HEK293 (cell line): ENCODE data around the gene ATXN2.
A peak's percentile ranks its signal among the peaks of the same experiment; 100 is the strongest.
"Not testable (repeated sequence)": the region's sequence is repeated elsewhere in the genome, so short reads cannot be mapped to it uniquely, and the experiment has no call there.

Source experiments
- CTCF ChIA-PET: fragments of 350-600 bp; formaldehyde crosslinking; extraction: SDS; loops from one replicate; lab custom pipeline; 2021; ENCODE audit warnings: antibody characterized with exemption; lab: Yijun Ruan, JAX
- POLR2A ChIA-PET: fragments of 300-600 bp; formaldehyde crosslinking; extraction: SDS; loops from one replicate; lab custom pipeline; 2020; ENCODE audit warnings: antibody characterized with exemption, inconsistent platforms; lab: Yijun Ruan, JAX
- H3K27ac ChIP-seq: fragments of 200-500 bp; sonication (Bioruptor generic); 2 replicates; pipeline ENCODE4 v1.5.1; 2014; ENCODE audit warnings: low read depth, low read length, control low read depth, inconsistent platforms; ENCODE audit errors: extremely low read depth
- H3K36me3 ChIP-seq, 2 experiments: fragments of 200-500 bp in 1 of 2; sonication (Bioruptor generic) in 1 of 2; 1 replicate in 1 of 2; 2 replicates in 1 of 2; pipeline ENCODE4 v1.5.1; 2014 to 2017; ENCODE audit warnings: inconsistent platforms in 2 of 2, low read length in 2 of 2; ENCODE audit not compliant: control insufficient read depth in 2 of 2, insufficient read depth in 1 of 2
- H3K4me1 ChIP-seq: fragments of 200-500 bp; sonication (Bioruptor generic); 2 replicates; pipeline ENCODE4 v1.5.1; 2014; ENCODE audit warnings: mild to moderate bottlenecking, low read length, inconsistent platforms; ENCODE audit not compliant: control insufficient read depth, insufficient read depth
- H3K4me3 ChIP-seq: 2 replicates; pipeline ENCODE4 v1.5.1; 2011; ENCODE audit warnings: low read depth, mild to moderate bottlenecking, control low read depth, low read length, moderate library complexity
- H3K9me3 ChIP-seq: fragments of 200-500 bp; sonication (Bioruptor generic); 2 replicates; pipeline ENCODE4 v1.5.1; 2014; ENCODE audit warnings: low read depth, low read length, inconsistent platforms; ENCODE audit not compliant: control insufficient read depth, insufficient read depth
- EGR2 ChIP-seq: fragments of 450-650 bp; formaldehyde crosslinking; IDR thresholded peaks from 2 replicates; pipeline ENCODE4 v1.5.1; 2016; ENCODE audit warnings: low read depth, missing biosample characterization, missing genetic modification characterization
- IKZF3 ChIP-seq: fragments of 450-650 bp; IDR thresholded peaks from 2 replicates; pipeline ENCODE4 v1.5.0; 2018; ENCODE audit warnings: missing biosample characterization, mild to moderate bottlenecking, missing genetic modification characterization, moderate library complexity
- MYNN ChIP-seq: fragments of 450-650 bp; formaldehyde crosslinking; IDR thresholded peaks from 2 replicates; pipeline ENCODE4 v1.5.1; 2016; ENCODE audit warnings: missing biosample characterization, missing genetic modification characterization, borderline replicate concordance
- SCRT2 ChIP-seq: fragments of 450-650 bp; formaldehyde crosslinking; IDR thresholded peaks from 2 replicates; pipeline ENCODE4 v1.5.1; 2016; ENCODE audit warnings: missing biosample characterization, missing genetic modification characterization
- ZFHX2 ChIP-seq: fragments of 450-650 bp; formaldehyde crosslinking; conservative IDR thresholded peaks from 2 replicates; pipeline ENCODE4 v1.5.1; 2016; ENCODE audit warnings: missing biosample characterization, missing genetic modification characterization
- ZNF223 ChIP-seq: fragments of 450-650 bp; formaldehyde crosslinking; IDR thresholded peaks from 2 replicates; pipeline ENCODE4 v1.5.1; 2016; ENCODE audit warnings: missing biosample characterization, missing genetic modification characterization
- ZNF529 ChIP-seq: fragments of 450-650 bp; formaldehyde crosslinking; IDR thresholded peaks from 2 replicates; pipeline ENCODE4 v1.5.1; 2017; ENCODE audit warnings: missing genetic modification characterization, missing biosample characterization; ENCODE audit not compliant: insufficient replicate concordance
- ZNF664 ChIP-seq: fragments of 450-650 bp; formaldehyde crosslinking; IDR thresholded peaks from 2 replicates; pipeline ENCODE4 v1.5.1; 2016; ENCODE audit warnings: missing biosample characterization, missing genetic modification characterization
- TF ChIP-seq, protein P1 (sequence below): fragments of 450-650 bp; formaldehyde crosslinking; IDR thresholded peaks from 2 replicates; pipeline ENCODE4 v1.5.1; 2017; ENCODE audit warnings: missing biosample characterization, missing genetic modification characterization
- TF ChIP-seq, protein P2 (sequence below): sonication (generic); formaldehyde crosslinking; IDR thresholded peaks from 2 replicates; pipeline ENCODE4 v1.8.1; 2022; ENCODE audit warnings: mild to moderate bottlenecking, moderate library complexity, missing genetic modification reagents
- TF ChIP-seq, protein P3 (sequence below): fragments of 450-650 bp; formaldehyde crosslinking; IDR thresholded peaks from 2 replicates; pipeline ENCODE4 v1.5.1; 2017; ENCODE audit warnings: missing biosample characterization, missing genetic modification characterization

The ATXN2 gene

DNA sequence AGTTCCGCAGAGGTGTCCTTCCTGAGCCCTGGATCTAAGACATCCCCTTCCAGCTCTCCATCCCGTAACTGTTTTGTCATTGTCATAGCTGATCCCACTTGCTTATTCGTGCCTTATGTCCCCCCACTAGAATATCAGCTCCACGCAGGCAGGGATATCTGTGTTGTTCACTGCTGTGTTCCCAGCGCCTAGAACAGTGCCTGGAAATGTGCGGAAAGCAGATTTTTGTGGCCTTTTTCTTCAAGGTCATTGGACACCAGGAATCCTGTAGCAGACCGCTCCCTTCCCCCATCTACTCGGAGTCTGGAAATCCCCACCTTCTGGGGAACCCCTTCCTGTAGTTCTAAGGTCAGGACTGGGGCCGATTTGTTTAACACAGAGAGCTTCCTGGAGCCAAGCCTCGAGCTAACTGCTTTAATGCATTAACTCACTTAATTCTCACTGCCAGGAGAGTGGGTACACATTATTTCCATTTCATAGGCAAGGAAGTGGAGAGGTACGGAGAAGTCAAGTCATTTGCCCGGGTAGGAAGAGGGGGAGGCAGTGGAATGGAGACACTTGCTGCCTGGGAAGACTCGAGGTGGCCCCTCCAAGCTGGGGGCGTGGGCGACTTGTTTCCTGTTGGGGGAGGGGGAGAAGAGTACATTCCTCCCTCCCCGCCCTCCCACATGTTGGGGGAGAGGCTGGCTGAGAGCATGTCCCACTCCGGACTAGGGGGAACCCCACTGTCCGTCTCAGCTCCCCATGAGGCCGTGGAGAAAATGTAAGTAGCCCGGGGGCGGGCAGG lies 194.6 kb downstream of the ATXN2 start:
- ChIA-PET CTCF (interaction anchor here (0.6 to 3.3 kb wide), 12 partner anchors 8 to 408 kb away, joined by 3 to 34 read pairs (median 4); no protein-coding TSS in a partner anchor), POLR2A (interaction anchor here (1.4 kb wide), 1 partner anchor 40 kb away, joined by 4 read pairs; no protein-coding TSS in a partner anchor)
- TF ChIP-seq ZNF664 (tag by site-specific recombination) (peak; percentile 88; the same call in 1 of the 2 replicates), ZNF223 (tag by site-specific recombination) (no peak), ZNF529 (tag by site-specific recombination) (no peak), MYNN (peak; percentile 82), ZFHX2 (tag by site-specific recombination) (peak; percentile 95), EGR2 (tag by site-specific recombination) (peak; percentile 65), IKZF3 (tag by site-specific recombination) (peak; percentile 13; the same call in 1 of the 2 replicates), SCRT2 (0 out of 2 replicates have a peak, but pooled peaks have one; percentile 9)
- TF ChIP-seq, protein P1, sequence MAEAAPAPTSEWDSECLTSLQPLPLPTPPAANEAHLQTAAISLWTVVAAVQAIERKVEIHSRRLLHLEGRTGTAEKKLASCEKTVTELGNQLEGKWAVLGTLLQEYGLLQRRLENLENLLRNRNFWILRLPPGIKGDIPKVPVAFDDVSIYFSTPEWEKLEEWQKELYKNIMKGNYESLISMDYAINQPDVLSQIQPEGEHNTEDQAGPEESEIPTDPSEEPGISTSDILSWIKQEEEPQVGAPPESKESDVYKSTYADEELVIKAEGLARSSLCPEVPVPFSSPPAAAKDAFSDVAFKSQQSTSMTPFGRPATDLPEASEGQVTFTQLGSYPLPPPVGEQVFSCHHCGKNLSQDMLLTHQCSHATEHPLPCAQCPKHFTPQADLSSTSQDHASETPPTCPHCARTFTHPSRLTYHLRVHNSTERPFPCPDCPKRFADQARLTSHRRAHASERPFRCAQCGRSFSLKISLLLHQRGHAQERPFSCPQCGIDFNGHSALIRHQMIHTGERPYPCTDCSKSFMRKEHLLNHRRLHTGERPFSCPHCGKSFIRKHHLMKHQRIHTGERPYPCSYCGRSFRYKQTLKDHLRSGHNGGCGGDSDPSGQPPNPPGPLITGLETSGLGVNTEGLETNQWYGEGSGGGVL (tag by site-specific recombination): peak; percentile 90
- TF ChIP-seq, protein P2, sequence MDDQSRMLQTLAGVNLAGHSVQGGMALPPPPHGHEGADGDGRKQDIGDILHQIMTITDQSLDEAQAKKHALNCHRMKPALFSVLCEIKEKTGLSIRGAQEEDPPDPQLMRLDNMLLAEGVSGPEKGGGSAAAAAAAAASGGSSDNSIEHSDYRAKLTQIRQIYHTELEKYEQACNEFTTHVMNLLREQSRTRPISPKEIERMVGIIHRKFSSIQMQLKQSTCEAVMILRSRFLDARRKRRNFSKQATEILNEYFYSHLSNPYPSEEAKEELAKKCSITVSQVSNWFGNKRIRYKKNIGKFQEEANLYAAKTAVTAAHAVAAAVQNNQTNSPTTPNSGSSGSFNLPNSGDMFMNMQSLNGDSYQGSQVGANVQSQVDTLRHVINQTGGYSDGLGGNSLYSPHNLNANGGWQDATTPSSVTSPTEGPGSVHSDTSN (CRISPR knock-in tag): no peak
- TF ChIP-seq, protein P3, sequence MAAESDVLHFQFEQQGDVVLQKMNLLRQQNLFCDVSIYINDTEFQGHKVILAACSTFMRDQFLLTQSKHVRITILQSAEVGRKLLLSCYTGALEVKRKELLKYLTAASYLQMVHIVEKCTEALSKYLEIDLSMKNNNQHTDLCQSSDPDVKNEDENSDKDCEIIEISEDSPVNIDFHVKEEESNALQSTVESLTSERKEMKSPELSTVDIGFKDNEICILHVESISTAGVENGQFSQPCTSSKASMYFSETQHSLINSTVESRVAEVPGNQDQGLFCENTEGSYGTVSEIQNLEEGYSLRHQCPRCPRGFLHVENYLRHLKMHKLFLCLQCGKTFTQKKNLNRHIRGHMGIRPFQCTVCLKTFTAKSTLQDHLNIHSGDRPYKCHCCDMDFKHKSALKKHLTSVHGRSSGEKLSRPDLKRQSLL (tag by site-specific recombination): 0 out of 2 replicates have a peak, but pooled peaks have one; percentile 28
- peak overlapping the region; percentile 40; the same call in 1 of the 2 replicates for H3K27ac ChIP-seq
- no peaks in the 10 kb centered on the region for H3K4me1 ChIP-seq
- no peaks in the 10 kb centered on the region for H3K9me3 ChIP-seq
- H3K4me3 ChIP-seq: peak overlapping the region; percentile 59
- no peaks in the 10 kb centered on the region for H3K36me3 ChIP-seq

DNA sequence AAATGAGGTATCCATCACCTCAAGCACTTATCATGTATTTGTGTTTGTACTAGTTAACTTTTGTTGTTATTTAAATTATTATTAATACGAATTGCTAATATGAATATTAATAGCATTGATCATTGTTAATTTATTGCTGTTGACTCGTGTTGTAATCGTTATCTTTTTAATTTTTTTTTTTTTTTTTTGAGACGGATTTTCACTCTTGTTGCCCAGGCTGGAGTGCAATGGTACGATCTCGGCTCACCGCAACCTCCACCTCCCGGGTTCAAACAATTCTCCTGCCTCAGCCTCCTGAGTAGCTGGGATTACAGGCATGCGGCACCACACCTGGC lies 196.7 kb downstream of the ATXN2 start:
- CTCF ChIA-PET: interaction anchor here (0.6 to 3.3 kb wide), 5 partner anchors 47 to 759 kb away, joined by 3 to 34 read pairs (median 3); no protein-coding TSS in a partner anchor
- H3K27ac ChIP-seq, H3K4me1 ChIP-seq, H3K36me3 ChIP-seq, H3K4me3 ChIP-seq, H3K9me3 ChIP-seq, POLR2A ChIA-PET: not testable (repeated sequence)
